Gastroesophageal sphincter (tissue), 4 donors: ENCODE results near the gene MXD4. TPM values are rescaled to one million over a fixed set of nuclear protein-coding genes. Genes with fewer than 3 reads are reported as not detected.

Experiments
- ATAC-seq: fragments of 150-250 bp; one replicate; pipeline ENCODE4 v1.9.1; 2016; ENCODE audit warnings: mild to moderate bottlenecking, moderate library complexity
- H3K27ac ChIP-seq, 4 donors: fragments of 200-600 bp; sonication (generic) in 3 of 4; 1 replicate in 3 of 4; 2 replicates in 1 of 4; pipeline ENCODE4 v1.5.1; 2016 to 2019
- H3K27me3 ChIP-seq: fragments of 200-600 bp; sonication (generic); one replicate; pipeline ENCODE4 v1.5.1; 2019
- H3K36me3 ChIP-seq, 2 donors: fragments of 200-600 bp; sonication (generic); one replicate each; pipeline ENCODE4 v1.5.1; 2019; ENCODE audit warnings: control low read depth in 1 of 2
- H3K4me1 ChIP-seq, 3 donors: fragments of 200-600 bp; sonication (generic); 1 replicate in 2 of 3; 2 replicates in 1 of 3; pipeline ENCODE4 v1.5.1; 2016 to 2019; ENCODE audit warnings: control low read depth in 2 of 3
- H3K4me3 ChIP-seq, 2 donors: fragments of 200-600 bp; sonication (generic); one replicate each; pipeline ENCODE4 v1.5.1; 2019; ENCODE audit warnings: mild to moderate bottlenecking in 1 of 2, moderate library complexity in 1 of 2
- H3K9me3 ChIP-seq, 3 donors: fragments of 200-600 bp; sonication (generic); one replicate each; pipeline ENCODE4 v1.5.1; 2017 to 2019; ENCODE audit warnings: control low read depth in 2 of 3
- CTCF ChIP-seq, 4 experiments: fragments of 200-600 bp in 2 of 4; fragments of 450-650 bp in 2 of 4; sonication (generic) in 1 of 4; IDR thresholded peaks; one replicate each; pipeline ENCODE4 v1.5.1; 2017 to 2019; ENCODE audit warnings: antibody characterized with exemption in 4 of 4, mild to moderate bottlenecking in 2 of 4, moderate library complexity in 2 of 4
- EP300 ChIP-seq: sonication (generic); formaldehyde crosslinking; IDR thresholded peaks from one replicate; pipeline ENCODE4 v1.6.1; 2017; ENCODE audit warnings: antibody characterized with exemption, mild to moderate bottlenecking
- POLR2A ChIP-seq, 2 donors: fragments of 450-650 bp; IDR thresholded peaks; one replicate each; pipeline ENCODE4 v1.6.1; 2017; ENCODE audit warnings: antibody characterized with exemption in 2 of 2, mild to moderate bottlenecking in 2 of 2, moderate library complexity in 1 of 2
- POLR2AphosphoS5 ChIP-seq: sonication (generic); formaldehyde crosslinking; IDR thresholded peaks from one replicate; pipeline ENCODE4 v1.6.1; 2017; ENCODE audit warnings: antibody characterized with exemption
- WGBS, 2 donors: methylation state at CpG; one replicate each; pipeline ENCODE4 v1.1.5; 2018; ENCODE audit warnings: low coverage in 1 of 2; 5-methylcytosine and 5-hydroxymethylcytosine counted together
- total RNA-seq, 4 donors: library from RNA; depleted of rRNA; stranded (reverse); fragments of >200 nt; gene quantifications; one replicate each; pipeline ENCODE4 v1.1.0, GENCODE V29; 2016

MXD4 gene
- total RNA-seq, 4 donors from 2014 or later: 36.1 to 76.2 (median 55.6) TPM

GRCh38 chr4:2295500-2295899 lies 33.6 kb upstream of the MXD4 start:
- H3K27ac ChIP-seq: no peak overlapping the region
- no peak for TF ChIP-seq EP300
- TF ChIP-seq CTCF (IDR thresholded peaks at IDR 0.05): no peak
- no peak for TF ChIP-seq POLR2A (IDR thresholded peaks at IDR 0.05)
- no peak for TF ChIP-seq POLR2AphosphoS5
- no peak for ATAC-seq
- no peaks in the 10 kb centered on the region for H3K27me3 ChIP-seq
- no peaks in the 10 kb centered on the region for H3K9me3 ChIP-seq
- H3K4me3 ChIP-seq: no peak overlapping the region
- 85 to 89% methylated on average over 5 to 6 of the region's 9 CpGs for WGBS, 2 donors
- peaks cover 0 to 7% of the 10 kb centered on the region in 2 donors for H3K36me3 ChIP-seq
- peaks cover 0 to 10% (median 3%) of the 10 kb centered on the region in 3 donors for H3K4me1 ChIP-seq

- ATAC-seq: no peak
These were observed 30.8 kb upstream of the MXD4 start for GRCh38 chr4:2292646-2293108.

GRCh38 chr4:2291705-2292645 lies 30.1 kb upstream of the MXD4 start:
- peaks cover 0 to 4% of the 10 kb centered on the region in 2 donors for H3K36me3 ChIP-seq
- H3K9me3 ChIP-seq: no peaks in the 10 kb centered on the region
- peaks cover 0 to 10% (median 3%) of the 10 kb centered on the region in 3 donors for H3K4me1 ChIP-seq
- no peak for ATAC-seq
- no peak overlapping the region for H3K4me3 ChIP-seq
- TF ChIP-seq POLR2A (IDR thresholded peaks at IDR 0.05) (no peak), EP300 (no peak), CTCF (IDR thresholded peaks at IDR 0.05) (no peak), POLR2AphosphoS5 (no peak)
- no peak overlapping the region for H3K27ac ChIP-seq
- H3K27me3 ChIP-seq: no peaks in the 10 kb centered on the region
- 66% methylated on average over 5 to 10 of the region's 20 CpGs for WGBS, 2 donors

More at GRCh38 chr4:2292646-2293108, 30.8 kb upstream of the MXD4 start:
- Histone ChIP-seq H3K4me1 (peaks cover 0 to 10% (median 3%) of the 10 kb centered on the region in 3 donors), H3K9me3 (no peaks in the 10 kb centered on the region), H3K27ac (no peak overlapping the region), H3K36me3 (peaks cover 0 to 7% of the 10 kb centered on the region in 2 donors), H3K4me3 (no peak overlapping the region), H3K27me3 (no peaks in the 10 kb centered on the region)
- no peak for TF ChIP-seq CTCF (IDR thresholded peaks at IDR 0.05)
- no peak for TF ChIP-seq EP300
- TF ChIP-seq POLR2A (IDR thresholded peaks at IDR 0.05): no peak
- TF ChIP-seq POLR2AphosphoS5: no peak
- 37 to 54% methylated on average over 5 to 6 of the region's 6 CpGs for WGBS, 2 donors

GRCh38 chr4:2290974-2291704 lies 29.2 kb upstream of the MXD4 start:
- H3K4me1 ChIP-seq: peaks cover 0 to 10% (median 3%) of the 10 kb centered on the region in 3 donors
- TF ChIP-seq EP300 (no peak), POLR2A (IDR thresholded peaks at IDR 0.05) (no peak)
- H3K27me3 ChIP-seq: no peaks in the 10 kb centered on the region
- H3K36me3 ChIP-seq: no peaks in the 10 kb centered on the region
- H3K4me3 ChIP-seq: no peak overlapping the region
- H3K9me3 ChIP-seq: no peaks in the 10 kb centered on the region
- no peak overlapping the region for H3K27ac ChIP-seq
- no peak for ATAC-seq
- WGBS, 2 donors: 85 to 90% methylated on average over 6 to 14 of the region's 24 CpGs

- Histone ChIP-seq H3K4me1 (peaks cover 0 to 10% (median 3%) of the 10 kb centered on the region in 3 donors), H3K9me3 (no peaks in the 10 kb centered on the region), H3K4me3 (no peak overlapping the region), H3K36me3 (no peaks in the 10 kb centered on the region), H3K27ac (no peak overlapping the region), H3K27me3 (no peaks in the 10 kb centered on the region)
- WGBS, 2 donors: no CpG with 5 or more reads among the region's 9 CpGs
- no peak for ATAC-seq
- TF ChIP-seq CTCF (IDR thresholded peaks at IDR 0.05) (no peak), EP300 (no peak)
These were observed 28.6 kb upstream of the MXD4 start for GRCh38 chr4:2290488-2290887.
